ENCODE results near the gene HOXB4.

The HOXB4 gene

DNA sequence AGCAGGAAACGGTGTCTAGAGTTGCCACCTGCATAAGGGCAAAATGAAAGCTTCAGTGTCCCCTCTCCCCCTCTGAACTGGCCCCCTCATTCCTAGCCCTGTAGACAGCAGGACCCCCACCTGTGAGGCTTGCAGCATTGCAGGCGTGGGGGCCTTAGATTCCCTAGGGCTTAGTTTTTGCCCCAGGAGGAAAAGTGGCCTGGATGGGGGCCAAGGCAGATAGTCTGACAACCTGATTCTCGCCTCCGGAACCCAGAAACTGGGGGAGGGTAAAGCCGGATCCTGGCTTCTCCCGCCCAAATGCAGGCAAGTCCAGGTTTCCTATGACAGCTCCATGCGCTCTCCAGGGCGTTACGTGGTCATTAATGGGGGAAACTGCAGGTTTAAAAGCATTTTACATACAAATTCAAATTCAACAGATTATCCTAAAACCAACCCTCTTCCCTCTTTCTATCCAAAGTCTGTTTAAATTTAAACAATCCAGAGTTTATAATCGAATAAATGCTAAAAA is 27.3 kb upstream of the HOXB4 start:
- DNase-seq (ENCODE audit: low read depth), result no peak
- TF ChIP-seq, protein P1, sequence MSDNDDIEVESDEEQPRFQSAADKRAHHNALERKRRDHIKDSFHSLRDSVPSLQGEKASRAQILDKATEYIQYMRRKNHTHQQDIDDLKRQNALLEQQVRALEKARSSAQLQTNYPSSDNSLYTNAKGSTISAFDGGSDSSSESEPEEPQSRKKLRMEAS (IDR thresholded peaks at IDR 0.05; ENCODE audit: low read depth, low read length), result no peak
- TF ChIP-seq, protein P2, sequence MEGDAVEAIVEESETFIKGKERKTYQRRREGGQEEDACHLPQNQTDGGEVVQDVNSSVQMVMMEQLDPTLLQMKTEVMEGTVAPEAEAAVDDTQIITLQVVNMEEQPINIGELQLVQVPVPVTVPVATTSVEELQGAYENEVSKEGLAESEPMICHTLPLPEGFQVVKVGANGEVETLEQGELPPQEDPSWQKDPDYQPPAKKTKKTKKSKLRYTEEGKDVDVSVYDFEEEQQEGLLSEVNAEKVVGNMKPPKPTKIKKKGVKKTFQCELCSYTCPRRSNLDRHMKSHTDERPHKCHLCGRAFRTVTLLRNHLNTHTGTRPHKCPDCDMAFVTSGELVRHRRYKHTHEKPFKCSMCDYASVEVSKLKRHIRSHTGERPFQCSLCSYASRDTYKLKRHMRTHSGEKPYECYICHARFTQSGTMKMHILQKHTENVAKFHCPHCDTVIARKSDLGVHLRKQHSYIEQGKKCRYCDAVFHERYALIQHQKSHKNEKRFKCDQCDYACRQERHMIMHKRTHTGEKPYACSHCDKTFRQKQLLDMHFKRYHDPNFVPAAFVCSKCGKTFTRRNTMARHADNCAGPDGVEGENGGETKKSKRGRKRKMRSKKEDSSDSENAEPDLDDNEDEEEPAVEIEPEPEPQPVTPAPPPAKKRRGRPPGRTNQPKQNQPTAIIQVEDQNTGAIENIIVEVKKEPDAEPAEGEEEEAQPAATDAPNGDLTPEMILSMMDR (IDR thresholded peaks at IDR 0.05; ENCODE audit: low read depth, low read length), result no peak
- TF ChIP-seq MYC (IDR thresholded peaks at IDR 0.05; ENCODE audit: low read depth, low read length) (no peak), POLR2A (IDR thresholded peaks at IDR 0.05; ENCODE audit: extremely low read depth, insufficient read length) (no peak)
- no peak overlapping the region for H3K4me3 ChIP-seq (ENCODE audit: low read depth, low read length)

DNA sequence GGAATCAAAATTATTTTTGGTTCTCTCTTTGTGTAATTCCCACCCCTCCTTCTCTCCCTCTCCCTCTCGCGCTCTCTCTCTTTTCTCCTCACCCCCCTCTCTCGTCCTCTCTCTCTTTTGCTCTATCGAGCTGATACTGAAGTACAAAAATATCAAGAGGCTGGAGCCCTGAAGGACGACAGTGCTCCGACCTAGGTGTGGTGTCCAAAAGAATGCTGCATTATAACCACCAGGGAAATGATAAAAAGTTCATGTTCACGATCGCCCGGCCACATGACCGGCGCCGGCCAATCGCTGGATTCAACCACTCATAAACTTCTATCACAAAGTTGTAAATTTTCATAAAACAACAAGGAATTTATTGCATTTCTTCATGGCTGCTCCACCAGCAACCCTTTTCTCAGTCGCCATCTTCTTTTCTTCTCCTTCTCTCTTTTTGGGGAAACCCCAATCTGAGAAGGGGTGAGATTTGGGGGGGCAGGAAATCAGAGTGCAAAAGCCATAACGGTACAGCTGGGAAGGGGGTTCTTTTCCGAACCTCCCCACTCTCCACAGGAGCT is 26.7 kb upstream of the HOXB4 start, which contains the start of gene HOXB6:
Gene HOXB6, minus strand, starts transcription at position 217 of the 560 bp plus-strand sequence. CDS start 6,836 bp downstream, outside the sequence.
- DNase-seq (ENCODE audit: low read depth), result no peak
- no peak for TF ChIP-seq MYC (IDR thresholded peaks at IDR 0.05; ENCODE audit: low read depth, low read length)
- TF ChIP-seq, protein P2 (IDR thresholded peaks at IDR 0.05; ENCODE audit: low read depth, low read length), result no peak
- TF ChIP-seq, protein P1 (IDR thresholded peaks at IDR 0.05; ENCODE audit: low read depth, low read length), result no peak
- no peak within 1 kb of the TSS for H3K4me3 ChIP-seq (ENCODE audit: low read depth, low read length)

DNA sequence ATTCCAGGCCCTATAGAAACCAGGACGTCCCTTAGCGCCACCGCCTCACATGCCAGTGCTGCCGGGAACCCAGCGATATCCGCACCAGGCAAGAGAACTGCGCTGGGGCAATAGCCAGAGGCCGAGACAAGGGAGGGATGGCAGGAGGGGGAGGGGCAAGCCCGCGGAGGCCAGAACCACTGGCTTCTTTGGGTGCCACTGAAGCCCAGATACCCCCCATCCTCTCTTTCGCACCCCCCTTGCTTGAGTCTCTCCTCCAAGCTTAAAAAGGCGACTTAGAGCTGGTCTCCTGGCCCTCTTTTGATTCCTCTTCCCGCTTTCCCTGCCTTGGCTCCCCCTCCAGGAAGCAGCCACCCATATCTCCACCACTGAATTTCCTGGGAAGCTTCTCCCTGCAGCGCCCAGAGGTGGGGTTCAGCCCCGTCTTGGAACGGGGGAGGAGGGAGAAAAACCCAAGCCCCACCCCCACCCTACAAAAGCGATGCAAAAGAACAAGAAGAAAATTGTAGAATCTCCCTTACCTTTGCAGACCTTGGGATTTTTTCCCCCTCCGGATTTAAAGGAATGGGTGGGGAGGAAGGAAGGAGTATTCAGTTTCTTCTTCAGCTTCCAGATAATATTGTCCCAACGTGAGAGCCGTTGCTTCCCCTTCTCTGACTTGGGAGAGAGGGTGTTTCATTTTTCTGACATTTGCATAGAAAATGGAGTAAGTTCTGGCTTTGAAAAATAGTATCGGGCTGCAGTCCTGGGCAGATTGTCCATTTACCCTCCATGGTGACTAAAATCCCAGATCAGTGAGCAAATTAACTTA is 26.0 kb upstream of the HOXB4 start:
- DNase-seq (ENCODE audit: low read depth), result no peak
- TF ChIP-seq POLR2A (IDR thresholded peaks at IDR 0.05; ENCODE audit: extremely low read depth, insufficient read length), result no peak
- TF ChIP-seq, protein P2 (IDR thresholded peaks at IDR 0.05; ENCODE audit: low read depth, low read length), result no peak
- no peak for TF ChIP-seq MYC (IDR thresholded peaks at IDR 0.05; ENCODE audit: low read depth, low read length)
- TF ChIP-seq, protein P1 (IDR thresholded peaks at IDR 0.05; ENCODE audit: low read depth, low read length), result no peak
- no peak overlapping the region for H3K4me3 ChIP-seq (ENCODE audit: low read depth, low read length)

DNA sequence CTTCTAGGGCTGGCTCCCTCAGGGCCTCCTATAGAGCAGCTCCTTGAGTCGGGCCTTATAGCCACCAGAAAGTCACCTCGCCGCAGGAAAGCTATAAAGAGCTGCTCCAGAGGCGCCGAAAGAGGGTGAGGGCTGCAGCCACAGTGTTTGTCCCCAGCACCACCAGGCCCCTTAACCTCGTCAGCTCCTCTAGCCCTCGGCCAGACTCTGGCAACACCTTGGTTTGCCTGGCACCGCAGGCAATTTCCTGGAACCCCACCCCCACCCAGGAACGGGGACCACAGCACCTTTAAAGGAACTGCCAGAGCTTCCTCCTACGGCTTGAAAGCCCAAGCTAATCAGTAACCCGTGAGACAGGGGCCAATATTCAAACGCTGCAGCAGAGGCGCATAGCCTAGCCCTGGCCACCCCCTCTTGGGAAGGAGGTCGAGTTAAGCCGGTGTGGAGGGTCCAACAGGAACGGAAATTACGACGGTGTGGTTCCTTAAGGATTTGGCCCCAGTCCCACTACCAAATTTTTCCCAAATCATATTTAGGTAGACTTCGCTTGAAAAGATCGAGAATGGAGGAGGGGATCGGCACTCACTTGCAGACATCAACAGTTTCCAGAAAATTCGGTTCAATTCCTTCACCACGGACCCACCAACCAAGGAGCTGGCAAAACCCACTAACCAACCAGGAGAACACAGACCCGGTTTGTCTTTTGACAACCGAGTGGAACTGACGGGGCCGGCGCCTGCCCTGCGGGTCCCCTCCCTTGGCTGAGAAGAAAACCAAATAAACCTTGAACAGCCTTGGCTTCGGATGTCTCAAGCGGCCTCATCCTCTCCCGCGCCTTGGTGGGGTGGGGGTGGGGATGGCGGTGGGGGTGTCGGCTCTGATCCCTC is 23.6 kb upstream of the HOXB4 start:
- no peak overlapping the region for H3K4me3 ChIP-seq (ENCODE audit: low read depth, low read length)
- no peak for DNase-seq (ENCODE audit: low read depth)
- TF ChIP-seq, protein P2 (IDR thresholded peaks at IDR 0.05; ENCODE audit: low read depth, low read length), result no peak
- TF ChIP-seq POLR2A (IDR thresholded peaks at IDR 0.05; ENCODE audit: extremely low read depth, insufficient read length) (no peak), MYC (IDR thresholded peaks at IDR 0.05; ENCODE audit: low read depth, low read length) (no peak)
- TF ChIP-seq, protein P1 (IDR thresholded peaks at IDR 0.05; ENCODE audit: low read depth, low read length), result no peak

DNA sequence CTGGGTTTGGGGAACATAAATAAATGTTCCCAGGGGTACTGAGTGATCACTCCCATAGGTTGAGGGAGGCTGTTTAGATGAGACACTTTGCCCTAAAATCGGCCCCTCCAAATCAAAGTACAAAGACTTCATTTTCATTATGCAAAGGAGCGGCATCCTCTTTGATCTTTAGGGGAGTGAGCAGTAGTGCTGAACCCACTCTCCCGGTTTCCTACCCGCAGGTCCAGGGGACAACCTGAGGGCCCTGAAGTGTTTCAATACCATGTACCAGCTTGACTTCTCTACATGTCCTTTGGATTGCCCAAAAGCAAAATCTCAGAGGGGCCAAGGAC is 23.0 kb upstream of the HOXB4 start:
- no peak overlapping the region for H3K4me3 ChIP-seq (ENCODE audit: low read depth, low read length)
- TF ChIP-seq POLR2A (IDR thresholded peaks at IDR 0.05; ENCODE audit: extremely low read depth, insufficient read length) (no peak), MYC (IDR thresholded peaks at IDR 0.05; ENCODE audit: low read depth, low read length) (no peak)
- TF ChIP-seq, protein P2 (IDR thresholded peaks at IDR 0.05; ENCODE audit: low read depth, low read length), result no peak
- TF ChIP-seq, protein P1 (IDR thresholded peaks at IDR 0.05; ENCODE audit: low read depth, low read length), result no peak
- no peak for DNase-seq (ENCODE audit: low read depth)
